HL-60/S4 (cell line): ENCODE data around the gene GNA15.

ENCODE experiments used
- in situ Hi-C: fragments of 300-500 bp; cut with MboI; formaldehyde crosslinking; loops from 2 replicates; pipeline ENCODE4 v1.14.3; 2022; ENCODE audit warnings: low sequenced_read_pairs

Gene GNA15

GRCh38 chr19:3119071-3119595, 16.7 kb upstream of the GNA15 start:
- in situ Hi-C loops: loop anchor here (10.0 kb wide), 1 partner anchor 164 kb away; no protein-coding TSS in a partner anchor

DNA sequence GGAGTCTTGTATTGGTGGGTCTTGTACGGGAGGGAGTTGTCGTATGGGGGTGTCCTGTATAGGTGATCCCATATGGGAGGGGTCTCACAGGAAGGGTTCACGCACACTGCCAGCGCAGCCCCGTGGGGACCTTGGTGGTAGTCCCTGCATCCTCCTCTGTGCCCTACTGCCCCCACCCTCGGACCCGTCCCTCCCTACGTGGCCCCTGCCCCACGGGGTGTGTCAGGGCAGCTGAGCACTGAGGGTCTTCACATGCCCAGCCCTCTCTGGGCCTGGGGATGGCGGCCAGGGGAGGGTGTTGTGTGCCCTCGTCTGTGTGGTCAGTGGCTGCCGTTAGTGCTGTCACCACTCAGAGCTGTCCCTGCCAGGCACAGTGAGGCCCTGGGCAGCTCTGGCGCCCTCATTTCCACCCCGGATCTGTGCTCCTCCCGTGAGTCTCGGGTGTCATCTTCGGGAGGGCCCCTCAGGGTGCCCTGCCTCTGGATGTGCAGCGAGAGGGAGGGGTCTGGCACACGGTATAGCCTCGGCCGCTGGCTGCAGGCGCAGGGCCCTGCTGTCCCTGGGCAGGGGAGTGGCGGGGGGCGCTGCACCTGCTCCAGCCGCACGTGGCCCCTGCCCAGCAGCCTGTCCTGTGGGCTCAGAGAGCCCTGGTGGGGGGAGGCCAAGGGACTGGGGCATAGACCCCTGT, 16.0 kb upstream of the GNA15 start:
- in situ Hi-C loops: loop anchor here (10.0 kb wide), 1 partner anchor 165 kb away; no protein-coding TSS in a partner anchor

DNA sequence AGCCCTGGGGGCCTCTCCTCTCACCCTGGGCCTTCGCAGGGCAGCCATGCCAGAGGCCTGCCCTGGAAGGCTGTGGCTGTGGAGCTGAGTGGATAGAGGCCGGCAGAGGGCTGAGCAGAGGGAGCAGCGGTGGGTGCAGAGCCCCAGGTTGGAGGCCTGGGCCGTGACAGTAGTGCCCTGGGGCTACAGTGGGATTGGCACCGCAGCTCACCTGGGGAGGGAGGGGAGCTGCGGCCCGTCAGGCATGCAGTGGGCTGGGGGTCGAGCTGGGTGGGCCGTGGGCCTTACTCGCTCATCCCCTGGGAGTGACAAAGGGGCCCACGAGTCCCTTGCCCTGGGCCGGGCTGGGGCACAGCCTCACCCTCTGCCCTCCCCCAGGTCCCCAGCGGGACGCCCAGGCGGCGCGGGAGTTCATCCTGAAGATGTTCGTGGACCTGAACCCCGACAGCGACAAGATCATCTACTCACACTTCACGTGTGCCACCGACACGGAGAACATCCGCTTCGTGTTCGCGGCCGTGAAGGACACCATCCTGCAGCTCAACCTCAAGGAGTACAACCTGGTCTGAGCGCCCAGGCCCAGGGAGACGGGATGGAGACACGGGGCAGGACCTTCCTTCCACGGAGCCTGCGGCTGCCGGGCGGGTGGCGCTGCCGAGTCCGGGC, 15.1 kb upstream of the GNA15 start:
- in situ Hi-C loops: no loop called here

DNA sequence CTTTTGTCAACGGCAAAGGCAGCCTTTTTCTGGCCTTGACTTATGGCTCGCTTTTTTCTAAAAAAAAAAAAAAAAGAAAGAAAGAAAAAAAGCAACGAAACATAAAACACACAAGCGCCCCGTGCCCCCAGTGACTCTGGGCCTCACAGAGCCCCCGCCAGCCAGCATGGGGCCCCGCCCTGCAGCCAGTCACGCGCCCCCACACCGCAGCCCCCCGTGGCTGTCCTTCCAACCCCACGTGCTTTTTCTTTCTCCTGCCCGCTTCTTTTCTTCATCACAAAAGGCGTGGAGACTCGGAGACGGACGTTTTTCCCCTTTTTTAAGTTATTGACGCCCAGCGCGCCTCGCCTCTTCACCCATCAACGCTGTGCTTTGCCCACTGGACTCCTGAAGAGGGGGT, 14.4 kb upstream of the GNA15 start:
- in situ Hi-C loops: no loop called here

GRCh38 chr19:3121821-3122511, 13.9 kb upstream of the GNA15 start:
- in situ Hi-C loops: no loop called here

GRCh38 chr19:3122512-3122870, 13.3 kb upstream of the GNA15 start:
- in situ Hi-C loops: no loop called here

DNA sequence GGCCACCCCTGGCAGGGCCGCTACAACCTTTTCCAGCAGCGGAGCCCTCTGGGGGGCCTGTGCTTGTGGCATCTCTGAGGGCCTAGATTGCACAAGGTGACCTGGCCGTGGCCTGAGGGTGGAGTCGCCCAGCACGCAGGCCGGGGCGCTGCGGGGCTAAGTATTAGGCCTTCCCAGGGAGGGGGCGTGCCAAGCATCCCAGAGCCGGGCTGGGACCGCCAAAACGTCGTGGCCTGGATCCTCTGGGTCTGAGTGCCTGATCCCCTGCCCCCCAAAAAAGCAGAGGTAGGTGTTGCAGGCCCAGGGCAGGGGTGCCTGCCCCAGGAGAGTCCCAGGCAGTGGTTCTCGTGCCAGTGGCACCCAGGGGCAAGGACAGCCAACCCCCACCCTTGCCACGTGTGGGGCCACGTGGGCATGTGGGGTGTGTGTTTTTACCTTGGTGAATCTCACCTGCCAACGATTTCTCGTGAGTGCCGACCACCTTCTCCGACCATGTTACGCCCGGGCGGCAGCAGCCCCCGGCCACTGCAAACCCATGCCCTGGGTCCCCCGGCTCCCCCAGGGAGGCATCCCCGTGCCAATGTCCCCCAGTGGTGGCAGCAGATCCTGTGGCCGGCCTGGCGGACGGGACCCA, 12.6 kb upstream of the GNA15 start:
- in situ Hi-C loops: no loop called here

- in situ Hi-C loops: no loop called here
Measured at GRCh38 chr19:3123956-3124355, 11.9 kb upstream of the GNA15 start.

DNA sequence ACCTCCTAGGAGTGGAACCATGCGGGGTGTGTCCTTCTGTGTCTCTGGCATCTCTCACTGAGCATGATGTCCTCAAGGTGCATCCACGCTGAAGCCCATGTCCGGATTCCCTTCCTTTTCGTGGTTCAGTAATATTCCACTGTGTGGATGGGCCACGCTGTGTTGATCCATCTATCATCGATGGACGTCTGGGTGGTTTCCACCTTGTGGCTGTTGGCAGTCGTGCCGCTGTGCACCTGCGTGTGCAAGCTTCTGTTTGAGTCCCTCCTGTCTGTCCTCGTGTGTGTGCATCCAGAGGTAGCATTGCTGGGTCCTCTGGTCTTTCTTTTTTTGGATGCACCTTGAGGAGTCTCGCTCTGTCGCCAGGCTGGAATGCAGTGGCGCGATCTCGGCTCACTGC, 11.2 kb upstream of the GNA15 start:
- in situ Hi-C loops: no loop called here

GRCh38 chr19:3125900-3126524, 9.8 kb upstream of the GNA15 start:
- in situ Hi-C loops: no loop called here

GRCh38 chr19:3129112-3129511, 6.7 kb upstream of the GNA15 start:
- in situ Hi-C loops: no loop called here

DNA sequence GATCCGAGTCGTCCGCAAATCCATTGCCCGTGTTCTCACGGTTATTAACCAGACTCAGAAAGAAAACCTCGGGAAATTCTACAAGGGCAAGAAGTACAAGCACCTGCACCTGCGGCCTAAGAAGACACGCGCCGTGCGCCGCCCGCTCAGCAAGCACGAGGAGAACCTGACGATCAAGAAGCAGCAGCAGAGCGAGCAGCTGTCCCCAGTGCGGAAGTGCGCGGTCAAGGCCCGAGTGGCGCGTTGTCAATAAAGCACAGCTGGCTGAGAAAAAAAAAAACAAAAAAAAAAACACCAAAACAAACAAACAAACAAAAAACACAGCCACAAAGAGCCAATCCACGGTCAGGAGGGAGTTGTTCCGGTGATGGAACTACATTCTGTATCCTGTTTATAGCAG, 4.7 kb upstream of the GNA15 start:
- in situ Hi-C loops: no loop called here

DNA sequence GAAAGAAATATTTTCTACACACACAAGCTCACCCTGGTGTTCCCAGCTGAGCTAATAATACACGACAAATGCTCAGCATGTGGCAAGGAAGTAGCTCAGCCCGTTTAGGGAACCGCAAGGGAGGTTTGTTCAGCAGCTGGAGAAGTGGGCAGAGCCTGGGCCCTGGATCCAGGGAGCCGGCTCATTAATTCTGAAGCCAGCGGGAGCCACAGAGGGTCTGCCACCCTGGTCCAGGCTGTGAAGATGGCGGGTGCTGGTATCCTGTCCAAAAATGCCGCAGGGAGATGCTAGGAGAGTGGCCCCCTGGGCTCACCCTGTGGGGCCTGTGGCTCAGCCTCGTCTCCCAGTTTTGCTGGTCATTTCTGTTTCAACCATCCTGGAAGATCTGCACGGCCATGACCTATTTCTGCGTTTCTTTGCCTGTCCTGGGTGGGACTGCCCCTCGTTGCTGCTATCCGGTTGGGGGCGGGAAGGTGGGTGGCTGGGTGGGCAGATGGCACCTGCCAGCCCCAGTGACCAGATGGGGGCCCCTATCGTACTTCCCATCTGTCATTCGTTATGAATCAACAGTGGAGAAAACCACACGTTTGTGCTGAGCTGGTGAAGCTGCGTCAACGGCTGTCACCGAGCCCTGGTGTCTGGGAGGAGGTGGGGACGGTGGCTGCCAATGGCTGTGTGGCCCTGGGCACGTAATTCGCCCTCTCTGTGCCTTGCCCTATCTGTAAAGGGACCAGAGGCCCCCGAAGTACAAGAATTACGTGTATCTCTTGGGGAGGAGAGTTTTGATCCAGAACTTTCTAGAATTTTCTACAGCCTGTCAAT, 2.7 kb upstream of the GNA15 start:
- in situ Hi-C loops: no loop called here

DNA sequence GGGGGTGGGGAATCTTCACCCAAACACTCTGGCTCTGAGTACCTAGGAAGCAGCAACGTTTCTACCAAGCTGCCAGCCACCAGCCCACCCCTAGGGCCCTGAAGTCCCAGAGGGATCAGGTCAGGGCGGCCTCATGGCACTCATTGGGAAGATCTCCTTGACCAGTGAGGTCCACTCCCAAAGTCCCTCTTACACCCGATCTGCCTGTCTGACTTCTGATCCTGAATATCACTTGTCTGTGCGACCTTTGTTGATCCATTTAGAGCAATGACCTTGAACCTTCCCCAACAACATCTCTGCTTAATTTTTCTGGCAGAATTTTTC, 2.1 kb upstream of the GNA15 start:
- in situ Hi-C loops: no loop called here

DNA sequence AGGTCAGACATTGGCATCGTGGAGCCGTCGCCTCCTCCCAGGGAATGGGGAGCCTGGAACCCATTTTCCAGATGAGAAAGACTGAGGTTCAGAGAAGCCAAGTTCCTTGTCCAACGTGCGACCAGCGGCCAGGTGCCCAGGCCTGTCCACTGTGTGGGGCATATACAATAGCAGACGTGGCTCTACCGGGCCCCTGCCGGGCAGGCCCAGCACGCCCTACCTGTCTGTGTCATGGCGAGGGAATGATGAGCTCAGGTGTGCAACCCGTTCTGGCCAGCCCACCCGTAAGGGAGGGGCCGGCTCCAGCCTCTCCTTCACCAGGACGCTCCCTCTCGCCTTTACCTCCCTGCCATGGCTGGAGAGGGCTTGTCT, 837 bp downstream of the GNA15 start:
- in situ Hi-C loops: no loop called here

DNA sequence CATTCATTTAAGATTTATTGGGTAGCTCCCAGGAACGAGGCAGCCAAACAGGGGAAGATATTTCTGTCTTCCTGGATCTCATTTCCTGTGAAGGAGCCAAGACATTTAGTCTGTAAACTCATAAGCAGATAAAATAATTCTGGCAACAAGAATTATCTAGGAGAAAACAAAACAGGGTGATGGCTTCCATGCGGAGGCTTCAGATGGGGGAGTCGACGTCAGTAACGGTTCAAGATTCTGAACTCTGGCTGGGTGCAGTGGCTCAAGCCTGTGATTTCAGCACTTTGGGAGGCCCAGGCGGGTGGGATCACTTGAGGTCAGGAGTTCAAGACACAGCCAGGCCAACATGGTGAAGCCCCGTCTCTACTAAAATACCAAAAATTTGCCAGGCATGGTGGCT, 1.3 kb downstream of the GNA15 start:
- in situ Hi-C loops: no loop called here

- in situ Hi-C loops: no loop called here
Measured at GRCh38 chr19:3138268-3138667, 2.4 kb downstream of the GNA15 start.

DNA sequence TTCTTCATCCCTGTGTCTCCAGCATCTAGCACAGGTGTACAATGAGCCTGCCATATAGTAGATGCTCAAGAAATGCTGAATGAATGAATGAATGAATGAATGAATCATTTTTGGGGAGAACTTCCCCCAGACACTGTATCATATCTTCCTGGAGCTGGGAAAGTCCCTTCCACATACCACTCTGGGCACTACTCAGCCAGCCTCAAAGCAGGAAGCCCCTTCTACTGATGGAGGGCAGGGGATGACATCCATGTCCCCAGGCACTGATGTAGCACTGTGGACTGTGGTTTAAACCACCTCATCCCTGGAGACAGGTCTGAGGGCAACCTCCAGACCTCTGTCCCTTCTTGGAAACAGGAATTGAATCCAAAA, 4.8 kb downstream of the GNA15 start:
- in situ Hi-C loops: no loop called here

GRCh38 chr19:3142292-3142670, 6.4 kb downstream of the GNA15 start:
- in situ Hi-C loops: no loop called here

DNA sequence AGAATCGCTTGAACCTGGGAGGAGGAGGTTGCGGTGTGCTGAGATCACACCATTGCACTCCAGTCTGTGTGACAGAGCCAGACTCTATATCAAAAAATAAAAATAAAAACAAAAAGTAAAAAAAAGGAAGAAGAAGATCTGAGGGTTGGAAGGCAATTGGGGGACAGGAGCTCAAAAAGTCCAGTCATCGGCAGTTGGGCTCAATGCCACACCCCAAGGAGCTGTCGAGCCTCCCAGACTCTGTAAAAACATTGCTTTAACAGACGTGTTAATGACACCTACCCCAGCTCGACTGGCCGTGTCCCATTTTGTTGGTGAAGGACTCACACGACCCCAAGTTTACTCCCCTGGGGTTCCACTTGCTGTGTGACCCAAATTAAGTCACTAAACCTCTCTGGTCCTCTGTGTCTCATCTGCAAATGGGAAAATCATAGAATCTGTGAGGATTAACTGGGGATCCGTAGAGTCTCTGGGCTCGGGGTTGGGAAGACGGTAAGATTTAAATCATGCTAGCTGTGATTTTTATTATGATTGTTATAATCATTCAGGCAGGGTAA, 7.0 kb downstream of the GNA15 start:
- in situ Hi-C loops: no loop called here
